HEK293 (cell line): ENCODE measurements around the gene NKX6-1.

ENCODE experiments used
- CTCF ChIA-PET: fragments of 350-600 bp; formaldehyde crosslinking; extraction: SDS; loops from one replicate; lab custom pipeline; 2021; ENCODE audit warnings: antibody characterized with exemption; lab: Yijun Ruan, JAX
- POLR2A ChIA-PET: fragments of 300-600 bp; formaldehyde crosslinking; extraction: SDS; loops from one replicate; lab custom pipeline; 2020; ENCODE audit warnings: antibody characterized with exemption, inconsistent platforms; lab: Yijun Ruan, JAX
- H3K27ac ChIP-seq: fragments of 200-500 bp; sonication (Bioruptor generic); 2 replicates; pipeline ENCODE4 v1.5.1; 2014; ENCODE audit warnings: low read depth, low read length, control low read depth, inconsistent platforms; ENCODE audit errors: extremely low read depth
- H3K36me3 ChIP-seq, 2 experiments: fragments of 200-500 bp in 1 of 2; sonication (Bioruptor generic) in 1 of 2; 1 replicate in 1 of 2; 2 replicates in 1 of 2; pipeline ENCODE4 v1.5.1; 2014 to 2017; ENCODE audit warnings: inconsistent platforms in 2 of 2, low read length in 2 of 2; ENCODE audit not compliant: control insufficient read depth in 2 of 2, insufficient read depth in 1 of 2
- H3K4me1 ChIP-seq: fragments of 200-500 bp; sonication (Bioruptor generic); 2 replicates; pipeline ENCODE4 v1.5.1; 2014; ENCODE audit warnings: mild to moderate bottlenecking, low read length, inconsistent platforms; ENCODE audit not compliant: control insufficient read depth, insufficient read depth
- H3K4me3 ChIP-seq: 2 replicates; pipeline ENCODE4 v1.5.1; 2011; ENCODE audit warnings: low read depth, mild to moderate bottlenecking, control low read depth, low read length, moderate library complexity
- H3K9me3 ChIP-seq: fragments of 200-500 bp; sonication (Bioruptor generic); 2 replicates; pipeline ENCODE4 v1.5.1; 2014; ENCODE audit warnings: low read depth, low read length, inconsistent platforms; ENCODE audit not compliant: control insufficient read depth, insufficient read depth
- ATF2 ChIP-seq: fragments of 450-650 bp; formaldehyde crosslinking; IDR thresholded peaks from 2 replicates; pipeline ENCODE4 v1.5.1; 2016; ENCODE audit warnings: missing biosample characterization, missing genetic modification characterization, low read depth
- CTCF ChIP-seq: fragments of 450-650 bp; formaldehyde crosslinking; IDR thresholded peaks from 2 replicates; pipeline ENCODE4 v1.5.1; 2016; ENCODE audit warnings: missing biosample characterization, missing genetic modification characterization
- FEZF1 ChIP-seq: fragments of 450-650 bp; formaldehyde crosslinking; IDR thresholded peaks from 2 replicates; pipeline ENCODE4 v1.5.1; 2016; ENCODE audit warnings: missing biosample characterization, missing genetic modification characterization
- GFI1B ChIP-seq: fragments of 450-650 bp; formaldehyde crosslinking; IDR thresholded peaks from 2 replicates; pipeline ENCODE4 v1.5.1; 2016; ENCODE audit warnings: missing biosample characterization, missing genetic modification characterization
- GLI2 ChIP-seq: fragments of 450-650 bp; formaldehyde crosslinking; IDR thresholded peaks from 2 replicates; pipeline ENCODE4; 2017; ENCODE audit warnings: missing biosample characterization, missing genetic modification characterization, low read depth, borderline replicate concordance
- GLIS2 ChIP-seq: fragments of 450-650 bp; formaldehyde crosslinking; IDR thresholded peaks from 2 replicates; pipeline ENCODE4 v1.5.1; 2016; ENCODE audit warnings: missing biosample characterization, missing genetic modification characterization
- HOXC10 ChIP-seq: sonication (generic); formaldehyde crosslinking; IDR thresholded peaks from 2 replicates; pipeline ENCODE4 v1.8.1; 2023; ENCODE audit warnings: mild to moderate bottlenecking, missing genetic modification reagents
- IKZF3 ChIP-seq: fragments of 450-650 bp; IDR thresholded peaks from 2 replicates; pipeline ENCODE4 v1.5.0; 2018; ENCODE audit warnings: missing biosample characterization, mild to moderate bottlenecking, missing genetic modification characterization, moderate library complexity
- KLF1 ChIP-seq: fragments of 450-650 bp; formaldehyde crosslinking; IDR thresholded peaks from 2 replicates; pipeline ENCODE4 v1.5.1; 2016; ENCODE audit warnings: missing biosample characterization, missing genetic modification characterization
- OSR2 ChIP-seq: fragments of 450-650 bp; formaldehyde crosslinking; IDR thresholded peaks from 2 replicates; pipeline ENCODE4 v1.5.1; 2016; ENCODE audit warnings: missing biosample characterization, missing genetic modification characterization
- PRDM4 ChIP-seq: fragments of 450-650 bp; formaldehyde crosslinking; IDR thresholded peaks from 2 replicates; pipeline ENCODE4 v1.5.1; 2017; ENCODE audit warnings: missing biosample characterization, missing genetic modification characterization
- PRDM6 ChIP-seq: fragments of 450-650 bp; formaldehyde crosslinking; IDR thresholded peaks from 2 replicates; pipeline ENCODE4 v1.5.1; 2017; ENCODE audit warnings: missing biosample characterization, missing genetic modification characterization
- TCF7L2 ChIP-seq: IDR thresholded peaks from 2 replicates; pipeline ENCODE4 v1.6.1; 2011; ENCODE audit warnings: low read depth, mild to moderate bottlenecking, inconsistent platforms, low read length, moderate library complexity, borderline replicate concordance
- YY2 ChIP-seq: fragments of 450-650 bp; formaldehyde crosslinking; IDR thresholded peaks from 2 replicates; pipeline ENCODE4 v1.5.1; 2016; ENCODE audit warnings: missing biosample characterization, missing genetic modification characterization
- ZBTB44 ChIP-seq: fragments of 450-650 bp; IDR thresholded peaks from 2 replicates; pipeline ENCODE4 v1.5.1; 2018; ENCODE audit warnings: missing biosample characterization, mild to moderate bottlenecking, missing genetic modification characterization
- ZBTB6 ChIP-seq: fragments of 450-650 bp; formaldehyde crosslinking; IDR thresholded peaks from 2 replicates; pipeline ENCODE4 v1.5.1; 2017; ENCODE audit warnings: missing biosample characterization, missing genetic modification characterization
- ZNF211 ChIP-seq: fragments of 450-650 bp; formaldehyde crosslinking; IDR thresholded peaks from 2 replicates; pipeline ENCODE4 v1.5.1; 2016; ENCODE audit warnings: low read depth, missing biosample characterization, missing genetic modification characterization
- ZNF266 ChIP-seq: fragments of 450-650 bp; formaldehyde crosslinking; IDR thresholded peaks from 2 replicates; pipeline ENCODE4 v1.5.1; 2016; ENCODE audit warnings: missing biosample characterization, missing genetic modification characterization, low read depth
- ZNF292 ChIP-seq: fragments of 450-650 bp; formaldehyde crosslinking; IDR thresholded peaks from 2 replicates; pipeline ENCODE4 v1.5.1; 2016; ENCODE audit warnings: low read depth, missing biosample characterization, missing genetic modification characterization, borderline replicate concordance
- ZNF423 ChIP-seq: fragments of 450-650 bp; formaldehyde crosslinking; IDR thresholded peaks from 2 replicates; pipeline ENCODE4 v1.5.1; 2016; ENCODE audit warnings: missing biosample characterization, missing genetic modification characterization
- ZNF645 ChIP-seq: fragments of 450-650 bp; formaldehyde crosslinking; IDR thresholded peaks from 2 replicates; pipeline ENCODE4; 2016; ENCODE audit warnings: missing biosample characterization, missing genetic modification characterization
- ZNF843 ChIP-seq: fragments of 450-650 bp; formaldehyde crosslinking; IDR thresholded peaks from 2 replicates; pipeline ENCODE4 v1.5.1; 2016; ENCODE audit warnings: missing biosample characterization, missing genetic modification characterization
- ZXDB ChIP-seq: fragments of 450-650 bp; formaldehyde crosslinking; IDR thresholded peaks from 2 replicates; pipeline ENCODE4 v1.5.1; 2016; ENCODE audit warnings: missing biosample characterization, missing genetic modification characterization

The NKX6-1 gene

GRCh38 chr4:84474107-84474506 is 25.0 kb downstream of the NKX6-1 start:
- H3K27ac ChIP-seq: no peak overlapping the region
- CTCF ChIA-PET: interaction anchor here (0.6 kb wide), 1 partner anchor 9 kb away, joined by 3 read pairs; no protein-coding TSS in a partner anchor
- POLR2A ChIA-PET: no interaction called here
- no peaks in the 10 kb centered on the region for H3K36me3 ChIP-seq
- peaks cover 6% of the 10 kb centered on the region; the same call in 1 of the 2 replicates for H3K4me1 ChIP-seq
- H3K9me3 ChIP-seq: no peaks in the 10 kb centered on the region
- H3K4me3 ChIP-seq: no peak overlapping the region
- TF ChIP-seq PRDM6 (tag by site-specific recombination) (peak; percentile 72), ZBTB44 (tag by site-specific recombination) (0 out of 2 replicates have a peak, but pooled peaks have one; percentile 36), KLF1 (tag by site-specific recombination) (peak; percentile 23; the same call in 1 of the 2 replicates), ATF2 (tag by site-specific recombination) (no peak), YY2 (tag by site-specific recombination) (no peak), IKZF3 (0 out of 2 replicates have a peak, but pooled peaks have one; percentile 37), ZNF266 (tag by site-specific recombination) (no peak), GLIS2 (tag by site-specific recombination) (no peak), ZNF423 (tag by site-specific recombination) (peak; percentile 26; the same call in 1 of the 2 replicates), PRDM4 (tag by site-specific recombination) (peak; percentile 24; the same call in 1 of the 2 replicates), ZNF843 (tag by site-specific recombination) (peak; percentile 67), ZBTB6 (peak; percentile 54), FEZF1 (tag by site-specific recombination) (peak; percentile 48; the same call in 1 of the 2 replicates), GLI2 (tag by site-specific recombination) (no peak), TCF7L2 (peak; percentile 37; the same call in 1 of the 2 replicates), OSR2 (tag by site-specific recombination) (peak; percentile 51; the same call in 1 of the 2 replicates)

- Histone ChIP-seq H3K9me3 (no peaks in the 10 kb centered on the region), H3K27ac (no peak overlapping the region), H3K36me3 (no peaks in the 10 kb centered on the region), H3K4me3 (no peak overlapping the region), H3K4me1 (peaks cover 6% of the 10 kb centered on the region; the same call in 1 of the 2 replicates)
- POLR2A ChIA-PET: no interaction called here
- CTCF ChIA-PET: no interaction called here
- TF ChIP-seq ZNF645 (tag by site-specific recombination) (no peak), ZNF843 (tag by site-specific recombination) (no peak), CTCF (tag by site-specific recombination) (no peak), GLIS2 (tag by site-specific recombination) (no peak), GFI1B (tag by site-specific recombination) (no peak), ZNF266 (tag by site-specific recombination) (no peak), ZNF211 (no peak), HOXC10 (CRISPR knock-in tag) (no peak), ZXDB (tag by site-specific recombination) (no peak), ZNF292 (tag by site-specific recombination) (no peak)
Measured at GRCh38 chr4:84472154-84472553, 26.9 kb downstream of the NKX6-1 start.
